SK-N-SH (cell line): ENCODE data around the gene CNTROB. TPM values are rescaled to one million over a fixed set of nuclear protein-coding genes. Genes with fewer than 3 reads are reported as not detected.

Experiments
- CTCF ChIA-PET: fragments of 300-600, 350-600 bp; formaldehyde crosslinking; extraction: SDS; loops from one replicate; lab custom pipeline; 2021; lab: Yijun Ruan, JAX
- POLR2A ChIA-PET: fragments of 350-600 bp; sonication (Branson Sonifier 250); formaldehyde crosslinking; extraction: SDS; loops from one replicate; lab custom pipeline; 2020; ENCODE audit warnings: antibody characterized with exemption, inconsistent platforms; lab: Yijun Ruan, JAX
- DNase-seq: peaks from one replicate; pipeline ENCODE4 v3.0.0; 2012
- H2AFZ ChIP-seq: fragments of 200-600 bp; sonication (generic); 2 replicates; pipeline ENCODE4 v1.8.1; 2016; ENCODE audit warnings: antibody characterized with exemption, mild to moderate bottlenecking, low read depth
- H3F3A ChIP-seq: fragments of 200-600 bp; sonication (generic); replicated peaks from 2 replicates; pipeline ENCODE3; 2016; ENCODE audit warnings: antibody characterized with exemption, mild to moderate bottlenecking; ENCODE audit not compliant: insufficient read depth
- H3K27ac ChIP-seq, 2 experiments: fragments of 200-500 bp in 1 of 2; fragments of 200-600 bp in 1 of 2; sonication (Bioruptor generic) in 1 of 2; sonication (generic), shearing (Covaris generic) in 1 of 2; 2 replicates each; pipeline versions ENCODE4 v1.5.1 to v1.6.1; 2014 to 2016; ENCODE audit warnings: low read depth in 2 of 2, inconsistent platforms in 1 of 2, low read length in 1 of 2, mild to moderate bottlenecking in 1 of 2, mixed read lengths in 1 of 2
- H3K27me3 ChIP-seq: fragments of 200-600 bp; sonication (generic), shearing (Covaris generic); 2 replicates; pipeline ENCODE4 v1.6.1; 2016; ENCODE audit warnings: mixed run types; ENCODE audit not compliant: insufficient read depth
- H3K36me3 ChIP-seq, 2 experiments: fragments of 200-500 bp in 1 of 2; fragments of 200-600 bp in 1 of 2; sonication (Bioruptor generic) in 1 of 2; sonication (generic) in 1 of 2; replicated peaks in 1 of 2; 2 replicates each; pipeline versions ENCODE3 to v1.5.1; 2014 to 2016; ENCODE audit warnings: low read length in 1 of 2, mild to moderate bottlenecking in 1 of 2; ENCODE audit not compliant: insufficient read depth in 2 of 2, control insufficient read depth in 1 of 2
- H3K4me1 ChIP-seq, 2 experiments: fragments of 200-500 bp in 1 of 2; fragments of 200-600 bp in 1 of 2; sonication (Bioruptor generic) in 1 of 2; sonication (generic), shearing (Covaris generic) in 1 of 2; 2 replicates each; pipeline versions ENCODE4 v1.5.1 to v1.6.1; 2014 to 2016; ENCODE audit warnings: low read depth in 1 of 2, low read length in 1 of 2, mixed run types in 1 of 2; ENCODE audit not compliant: insufficient read depth in 2 of 2, control insufficient read depth in 1 of 2
- H3K4me2 ChIP-seq: fragments of 200-600 bp; sonication (generic), shearing (Covaris generic); 2 replicates; pipeline ENCODE4 v1.6.1; 2017; ENCODE audit warnings: mixed run types
- H3K4me3 ChIP-seq, 2 experiments: fragments of 200-500 bp in 1 of 2; fragments of 200-600 bp in 1 of 2; sonication (Bioruptor generic) in 1 of 2; sonication (generic), shearing (Covaris generic) in 1 of 2; 2 replicates each; pipeline versions ENCODE4 v1.5.1 to v1.8.1; 2014 to 2016; ENCODE audit warnings: low read depth in 2 of 2, inconsistent platforms in 1 of 2, low read length in 1 of 2, mild to moderate bottlenecking in 1 of 2, mixed read lengths in 1 of 2, moderate library complexity in 1 of 2
- H3K79me2 ChIP-seq: fragments of 200-600 bp; sonication (generic); 2 replicates; pipeline ENCODE4 v1.8.1; 2017; ENCODE audit warnings: mild to moderate bottlenecking; ENCODE audit not compliant: insufficient read depth
- H3K9ac ChIP-seq: fragments of 200-600 bp; sonication (generic); 2 replicates; pipeline ENCODE4 v1.6.1; 2017; ENCODE audit warnings: mixed run types
- H3K9me2 ChIP-seq: fragments of 200-600 bp; sonication (generic); 2 replicates; pipeline ENCODE4 v1.6.1; 2017; ENCODE audit warnings: mixed run types
- H3K9me3 ChIP-seq: fragments of 200-600 bp; sonication (generic); 2 replicates; pipeline ENCODE4 v1.6.1; 2017; ENCODE audit warnings: mixed run types, mild to moderate bottlenecking, moderate library complexity
- H4K20me1 ChIP-seq: fragments of 200-600 bp; sonication (generic); 2 replicates; pipeline ENCODE4 v1.6.1; 2017; ENCODE audit warnings: mild to moderate bottlenecking, mixed run types; ENCODE audit not compliant: insufficient read depth
- EP300 ChIP-seq, 2 experiments: IDR thresholded peaks; 2 replicates each; pipeline versions ENCODE4 v1.4.0 to v1.6.1; 2012; ENCODE audit warnings: borderline replicate concordance in 1 of 2, low read depth in 1 of 2, low read length in 1 of 2
- EZH2phosphoT487 ChIP-seq: fragments of 200-600 bp; sonication (generic); IDR thresholded peaks from 2 replicates; pipeline ENCODE4 v1.6.1; 2017; ENCODE audit warnings: low read depth, mixed run types, mild to moderate bottlenecking, antibody characterized with exemption, moderate library complexity, borderline replicate concordance
- FOXM1 ChIP-seq: IDR thresholded peaks from 2 replicates; pipeline ENCODE4 v1.4.0; 2012; ENCODE audit warnings: low read depth, mild to moderate bottlenecking
- JUND ChIP-seq: IDR thresholded peaks from 2 replicates; pipeline ENCODE4 v1.4.0; 2012
- RFX5 ChIP-seq: IDR thresholded peaks from 2 replicates; pipeline ENCODE4 v1.6.1; 2012; ENCODE audit warnings: mild to moderate bottlenecking, improper control_type of control experiment, low read length
- SMC3 ChIP-seq: IDR thresholded peaks from 2 replicates; pipeline ENCODE4 v1.6.1; 2012; ENCODE audit warnings: low read depth, low read length, improper control_type of control experiment
- WGBS: methylation state at CpG from one replicate; pipeline ENCODE4 v1.1.6; 2017; ENCODE audit warnings: low lambda C conversion rate; 5-methylcytosine and 5-hydroxymethylcytosine counted together
- polyA plus RNA-seq, 3 experiments: library from polyadenylated mRNA; depleted of rRNA; stranded (reverse); fragments of >200 nt; gene quantifications; 2 replicates each; pipeline ENCODE4 v1.2.3, GENCODE V29; 2012
- TF ChIP-seq, protein P1 (sequence below): IDR thresholded peaks from 2 replicates; pipeline ENCODE4 v1.6.1; 2012; ENCODE audit warnings: mild to moderate bottlenecking, low read depth, low read length, moderate library complexity
- TF ChIP-seq, protein P2 (sequence below): IDR thresholded peaks from 2 replicates; pipeline ENCODE4 v1.4.0; 2012; ENCODE audit warnings: low read depth, borderline replicate concordance
- TF ChIP-seq, protein P3 (sequence below): fragments of 200-600 bp; sonication (generic); IDR thresholded peaks from 2 replicates; pipeline ENCODE4 v1.6.1; 2017; ENCODE audit warnings: antibody characterized with exemption, mild to moderate bottlenecking, moderate library complexity

CNTROB gene
- polyA plus RNA-seq, 1 of the 3 experiments (the other 2 are of a cell fraction) = 26.3 TPM

DNA sequence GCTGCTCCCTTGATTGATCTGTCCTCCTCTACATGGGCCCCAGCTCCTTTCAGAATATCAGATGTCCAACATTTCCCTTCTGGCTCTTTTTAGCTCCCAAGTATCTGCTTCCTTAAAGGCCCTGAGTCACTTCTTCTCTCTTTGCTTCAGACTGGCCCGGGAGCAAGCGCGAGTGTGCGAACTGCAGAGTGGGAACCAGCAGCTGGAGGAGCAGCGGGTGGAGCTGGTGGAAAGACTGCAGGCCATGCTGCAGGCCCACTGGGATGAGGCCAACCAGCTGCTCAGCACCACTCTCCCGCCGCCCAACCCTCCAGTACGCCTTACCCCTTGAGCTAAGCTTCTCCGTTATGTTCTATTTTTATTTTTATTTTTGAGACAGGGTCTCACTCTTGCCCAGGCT is 12.3 kb downstream of the CNTROB start:
- ChIA-PET CTCF (interaction anchor here (0.6 to 2.3 kb wide), 10 partner anchors 11 to 132 kb away, joined by 3 to 9 read pairs (median 4); partner anchors contain the start of gene RNF227), POLR2A (interaction anchor here (1.9 to 3.0 kb wide), 2 partner anchors 12 to 15 kb away, joined by 4 to 11 read pairs; partner anchors contain the start of genes CNTROB, KCNAB3 and TRAPPC1)
- Histone ChIP-seq H3K4me2 (no peak overlapping the region), H4K20me1 (no peaks in the 10 kb centered on the region), H3K9me2 (no peaks in the 10 kb centered on the region), H3K79me2 (no peaks in the 10 kb centered on the region), H3K4me3 (no peak overlapping the region), H3F3A (no peaks in the 10 kb centered on the region), H3K4me1 (no peaks in the 10 kb centered on the region), H3K36me3 (peaks cover 26 to 73% of the 10 kb centered on the region in 2 experiments), H3K9me3 (no peaks in the 10 kb centered on the region), H3K27ac (no peak overlapping the region), H3K9ac (no peak overlapping the region), H2AFZ (no peak overlapping the region), H3K27me3 (no peaks in the 10 kb centered on the region)
- DNase-seq = no peak
- 95% methylated on average over 9 of the region's 9 CpGs for WGBS
- TF ChIP-seq SMC3 = no peak
- TF ChIP-seq, protein P1, sequence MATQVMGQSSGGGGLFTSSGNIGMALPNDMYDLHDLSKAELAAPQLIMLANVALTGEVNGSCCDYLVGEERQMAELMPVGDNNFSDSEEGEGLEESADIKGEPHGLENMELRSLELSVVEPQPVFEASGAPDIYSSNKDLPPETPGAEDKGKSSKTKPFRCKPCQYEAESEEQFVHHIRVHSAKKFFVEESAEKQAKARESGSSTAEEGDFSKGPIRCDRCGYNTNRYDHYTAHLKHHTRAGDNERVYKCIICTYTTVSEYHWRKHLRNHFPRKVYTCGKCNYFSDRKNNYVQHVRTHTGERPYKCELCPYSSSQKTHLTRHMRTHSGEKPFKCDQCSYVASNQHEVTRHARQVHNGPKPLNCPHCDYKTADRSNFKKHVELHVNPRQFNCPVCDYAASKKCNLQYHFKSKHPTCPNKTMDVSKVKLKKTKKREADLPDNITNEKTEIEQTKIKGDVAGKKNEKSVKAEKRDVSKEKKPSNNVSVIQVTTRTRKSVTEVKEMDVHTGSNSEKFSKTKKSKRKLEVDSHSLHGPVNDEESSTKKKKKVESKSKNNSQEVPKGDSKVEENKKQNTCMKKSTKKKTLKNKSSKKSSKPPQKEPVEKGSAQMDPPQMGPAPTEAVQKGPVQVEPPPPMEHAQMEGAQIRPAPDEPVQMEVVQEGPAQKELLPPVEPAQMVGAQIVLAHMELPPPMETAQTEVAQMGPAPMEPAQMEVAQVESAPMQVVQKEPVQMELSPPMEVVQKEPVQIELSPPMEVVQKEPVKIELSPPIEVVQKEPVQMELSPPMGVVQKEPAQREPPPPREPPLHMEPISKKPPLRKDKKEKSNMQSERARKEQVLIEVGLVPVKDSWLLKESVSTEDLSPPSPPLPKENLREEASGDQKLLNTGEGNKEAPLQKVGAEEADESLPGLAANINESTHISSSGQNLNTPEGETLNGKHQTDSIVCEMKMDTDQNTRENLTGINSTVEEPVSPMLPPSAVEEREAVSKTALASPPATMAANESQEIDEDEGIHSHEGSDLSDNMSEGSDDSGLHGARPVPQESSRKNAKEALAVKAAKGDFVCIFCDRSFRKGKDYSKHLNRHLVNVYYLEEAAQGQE = no peak
- TF ChIP-seq RFX5 = no peak
- TF ChIP-seq, protein P2, sequence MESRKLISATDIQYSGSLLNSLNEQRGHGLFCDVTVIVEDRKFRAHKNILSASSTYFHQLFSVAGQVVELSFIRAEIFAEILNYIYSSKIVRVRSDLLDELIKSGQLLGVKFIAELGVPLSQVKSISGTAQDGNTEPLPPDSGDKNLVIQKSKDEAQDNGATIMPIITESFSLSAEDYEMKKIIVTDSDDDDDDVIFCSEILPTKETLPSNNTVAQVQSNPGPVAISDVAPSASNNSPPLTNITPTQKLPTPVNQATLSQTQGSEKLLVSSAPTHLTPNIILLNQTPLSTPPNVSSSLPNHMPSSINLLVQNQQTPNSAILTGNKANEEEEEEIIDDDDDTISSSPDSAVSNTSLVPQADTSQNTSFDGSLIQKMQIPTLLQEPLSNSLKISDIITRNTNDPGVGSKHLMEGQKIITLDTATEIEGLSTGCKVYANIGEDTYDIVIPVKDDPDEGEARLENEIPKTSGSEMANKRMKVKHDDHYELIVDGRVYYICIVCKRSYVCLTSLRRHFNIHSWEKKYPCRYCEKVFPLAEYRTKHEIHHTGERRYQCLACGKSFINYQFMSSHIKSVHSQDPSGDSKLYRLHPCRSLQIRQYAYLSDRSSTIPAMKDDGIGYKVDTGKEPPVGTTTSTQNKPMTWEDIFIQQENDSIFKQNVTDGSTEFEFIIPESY = no peak
- no peak for TF ChIP-seq EZH2phosphoT487
- no peak for TF ChIP-seq JUND
- TF ChIP-seq FOXM1 = no peak
- no peak for TF ChIP-seq EP300 (IDR thresholded peaks at IDR 0.05; ENCODE audit: borderline replicate concordance in 1 of 2, low read depth in 1 of 2, low read length in 1 of 2)
- TF ChIP-seq, protein P3, sequence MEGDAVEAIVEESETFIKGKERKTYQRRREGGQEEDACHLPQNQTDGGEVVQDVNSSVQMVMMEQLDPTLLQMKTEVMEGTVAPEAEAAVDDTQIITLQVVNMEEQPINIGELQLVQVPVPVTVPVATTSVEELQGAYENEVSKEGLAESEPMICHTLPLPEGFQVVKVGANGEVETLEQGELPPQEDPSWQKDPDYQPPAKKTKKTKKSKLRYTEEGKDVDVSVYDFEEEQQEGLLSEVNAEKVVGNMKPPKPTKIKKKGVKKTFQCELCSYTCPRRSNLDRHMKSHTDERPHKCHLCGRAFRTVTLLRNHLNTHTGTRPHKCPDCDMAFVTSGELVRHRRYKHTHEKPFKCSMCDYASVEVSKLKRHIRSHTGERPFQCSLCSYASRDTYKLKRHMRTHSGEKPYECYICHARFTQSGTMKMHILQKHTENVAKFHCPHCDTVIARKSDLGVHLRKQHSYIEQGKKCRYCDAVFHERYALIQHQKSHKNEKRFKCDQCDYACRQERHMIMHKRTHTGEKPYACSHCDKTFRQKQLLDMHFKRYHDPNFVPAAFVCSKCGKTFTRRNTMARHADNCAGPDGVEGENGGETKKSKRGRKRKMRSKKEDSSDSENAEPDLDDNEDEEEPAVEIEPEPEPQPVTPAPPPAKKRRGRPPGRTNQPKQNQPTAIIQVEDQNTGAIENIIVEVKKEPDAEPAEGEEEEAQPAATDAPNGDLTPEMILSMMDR = no peak
